Measurements from ENCODE around the gene MBNL2.

DNA sequence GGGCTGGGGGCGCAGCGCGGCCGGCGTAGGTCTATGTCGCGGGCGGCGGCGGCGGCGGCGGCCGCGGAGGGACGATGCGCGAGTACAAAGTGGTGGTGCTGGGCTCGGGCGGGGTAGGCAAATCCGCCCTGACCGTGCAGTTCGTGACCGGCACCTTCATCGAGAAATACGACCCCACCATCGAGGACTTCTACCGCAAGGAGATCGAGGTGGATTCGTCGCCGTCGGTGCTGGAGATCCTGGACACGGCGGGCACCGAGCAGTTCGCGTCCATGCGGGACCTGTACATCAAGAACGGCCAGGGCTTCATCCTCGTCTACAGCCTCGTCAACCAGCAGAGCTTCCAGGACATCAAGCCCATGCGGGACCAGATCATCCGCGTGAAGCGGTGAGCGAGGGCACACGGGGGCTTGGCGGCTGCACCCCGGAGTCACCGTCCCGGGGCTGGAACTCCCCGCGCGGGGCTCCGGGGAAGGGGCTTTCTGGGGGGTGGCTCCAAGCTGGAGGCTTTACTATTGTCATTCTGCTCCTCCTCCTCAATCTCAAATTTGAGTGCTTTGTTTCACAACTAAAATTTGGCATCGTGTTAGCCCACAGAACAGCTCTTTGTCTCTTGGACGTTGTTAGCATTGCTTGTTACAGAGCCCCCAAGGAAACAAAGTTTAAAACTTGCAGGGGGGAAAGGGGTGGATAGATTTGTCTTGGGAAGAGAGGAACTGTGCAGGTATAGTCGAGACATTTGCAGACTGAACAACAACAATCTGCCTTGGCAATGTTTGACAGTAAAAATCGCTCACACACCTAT, 212.5 kb downstream of the MBNL2 start:
- TF ChIP-seq, protein P1, sequence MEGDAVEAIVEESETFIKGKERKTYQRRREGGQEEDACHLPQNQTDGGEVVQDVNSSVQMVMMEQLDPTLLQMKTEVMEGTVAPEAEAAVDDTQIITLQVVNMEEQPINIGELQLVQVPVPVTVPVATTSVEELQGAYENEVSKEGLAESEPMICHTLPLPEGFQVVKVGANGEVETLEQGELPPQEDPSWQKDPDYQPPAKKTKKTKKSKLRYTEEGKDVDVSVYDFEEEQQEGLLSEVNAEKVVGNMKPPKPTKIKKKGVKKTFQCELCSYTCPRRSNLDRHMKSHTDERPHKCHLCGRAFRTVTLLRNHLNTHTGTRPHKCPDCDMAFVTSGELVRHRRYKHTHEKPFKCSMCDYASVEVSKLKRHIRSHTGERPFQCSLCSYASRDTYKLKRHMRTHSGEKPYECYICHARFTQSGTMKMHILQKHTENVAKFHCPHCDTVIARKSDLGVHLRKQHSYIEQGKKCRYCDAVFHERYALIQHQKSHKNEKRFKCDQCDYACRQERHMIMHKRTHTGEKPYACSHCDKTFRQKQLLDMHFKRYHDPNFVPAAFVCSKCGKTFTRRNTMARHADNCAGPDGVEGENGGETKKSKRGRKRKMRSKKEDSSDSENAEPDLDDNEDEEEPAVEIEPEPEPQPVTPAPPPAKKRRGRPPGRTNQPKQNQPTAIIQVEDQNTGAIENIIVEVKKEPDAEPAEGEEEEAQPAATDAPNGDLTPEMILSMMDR (IDR thresholded peaks at IDR 0.05; ENCODE audit: low read depth, low read length): no peak
- TF ChIP-seq EZH2phosphoT487 (IDR thresholded peaks at IDR 0.05; ENCODE audit: low read depth): no peak
